Ishikawa (cell line): ENCODE data around the gene FAM163B.

Experiments
- CEBPB ChIP-seq: IDR thresholded peaks from 2 replicates; pipeline ENCODE4 v1.6.1; 2012
- CREB1 ChIP-seq: IDR thresholded peaks from 2 replicates; pipeline ENCODE4 v1.6.1; 2012; ENCODE audit warnings: low read depth
- EP300 ChIP-seq: IDR thresholded peaks from 2 replicates; pipeline ENCODE4 v1.6.1; 2012; ENCODE audit warnings: borderline replicate concordance
- FOXM1 ChIP-seq: IDR thresholded peaks from 2 replicates; pipeline ENCODE4 v1.6.1; 2012; ENCODE audit warnings: low read depth, borderline replicate concordance
- NFIC ChIP-seq: IDR thresholded peaks from 2 replicates; pipeline ENCODE4 v1.6.1; 2012
- RAD21 ChIP-seq: IDR thresholded peaks from 2 replicates; pipeline ENCODE4 v1.6.1; 2012; ENCODE audit warnings: low read depth
- TAF1 ChIP-seq: IDR thresholded peaks from 2 replicates; pipeline ENCODE4 v1.6.1; 2012; ENCODE audit warnings: low read depth, mild to moderate bottlenecking
- TCF12 ChIP-seq: IDR thresholded peaks from 2 replicates; pipeline ENCODE4 v1.6.1; 2012; ENCODE audit warnings: low read depth
- TEAD4 ChIP-seq: IDR thresholded peaks from 2 replicates; pipeline ENCODE4 v1.6.1; 2012
- YY1 ChIP-seq: IDR thresholded peaks from 2 replicates; pipeline ENCODE4 v1.6.1; 2012; ENCODE audit warnings: low read depth
- ZBTB7A ChIP-seq: IDR thresholded peaks from 2 replicates; pipeline ENCODE4 v1.6.1; 2012; ENCODE audit warnings: low read depth
- TF ChIP-seq, protein P1 (sequence below): IDR thresholded peaks from 2 replicates; pipeline ENCODE4 v1.6.1; 2012; ENCODE audit warnings: low read depth, mild to moderate bottlenecking
- TF ChIP-seq, protein P2 (sequence below): IDR thresholded peaks from 2 replicates; pipeline ENCODE4 v1.6.1; 2012
- TF ChIP-seq, protein P3 (sequence below): IDR thresholded peaks from 2 replicates; pipeline ENCODE4 v1.6.1; 2012

DNA sequence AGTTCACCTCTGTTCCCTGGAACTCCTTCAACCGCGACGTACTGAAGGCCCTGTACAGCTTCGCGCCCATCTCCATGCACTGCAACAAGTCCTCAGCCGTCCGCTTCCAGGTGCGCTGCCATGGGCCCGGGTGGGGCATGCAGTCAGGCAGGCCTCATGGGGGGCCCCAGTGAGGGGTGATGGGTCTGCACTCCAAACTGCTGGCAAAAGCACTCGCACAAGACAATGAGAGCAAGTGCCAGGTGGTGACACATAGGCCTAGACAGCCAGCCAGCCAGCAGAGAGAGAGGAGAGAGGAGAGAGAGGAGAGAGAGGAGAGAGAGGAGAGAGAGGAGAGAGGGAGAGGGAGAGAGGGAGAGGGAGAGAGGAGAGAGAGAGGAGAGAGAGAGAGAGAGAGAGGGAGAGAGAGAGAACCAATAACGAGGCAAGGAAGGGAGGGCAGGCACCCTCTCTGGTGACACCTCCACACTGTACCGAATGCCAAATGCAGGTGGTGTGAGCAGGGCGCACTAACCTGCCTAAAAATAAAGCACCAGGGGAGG, 48.0 kb upstream of the FAM163B start:
- TF ChIP-seq, protein P1, sequence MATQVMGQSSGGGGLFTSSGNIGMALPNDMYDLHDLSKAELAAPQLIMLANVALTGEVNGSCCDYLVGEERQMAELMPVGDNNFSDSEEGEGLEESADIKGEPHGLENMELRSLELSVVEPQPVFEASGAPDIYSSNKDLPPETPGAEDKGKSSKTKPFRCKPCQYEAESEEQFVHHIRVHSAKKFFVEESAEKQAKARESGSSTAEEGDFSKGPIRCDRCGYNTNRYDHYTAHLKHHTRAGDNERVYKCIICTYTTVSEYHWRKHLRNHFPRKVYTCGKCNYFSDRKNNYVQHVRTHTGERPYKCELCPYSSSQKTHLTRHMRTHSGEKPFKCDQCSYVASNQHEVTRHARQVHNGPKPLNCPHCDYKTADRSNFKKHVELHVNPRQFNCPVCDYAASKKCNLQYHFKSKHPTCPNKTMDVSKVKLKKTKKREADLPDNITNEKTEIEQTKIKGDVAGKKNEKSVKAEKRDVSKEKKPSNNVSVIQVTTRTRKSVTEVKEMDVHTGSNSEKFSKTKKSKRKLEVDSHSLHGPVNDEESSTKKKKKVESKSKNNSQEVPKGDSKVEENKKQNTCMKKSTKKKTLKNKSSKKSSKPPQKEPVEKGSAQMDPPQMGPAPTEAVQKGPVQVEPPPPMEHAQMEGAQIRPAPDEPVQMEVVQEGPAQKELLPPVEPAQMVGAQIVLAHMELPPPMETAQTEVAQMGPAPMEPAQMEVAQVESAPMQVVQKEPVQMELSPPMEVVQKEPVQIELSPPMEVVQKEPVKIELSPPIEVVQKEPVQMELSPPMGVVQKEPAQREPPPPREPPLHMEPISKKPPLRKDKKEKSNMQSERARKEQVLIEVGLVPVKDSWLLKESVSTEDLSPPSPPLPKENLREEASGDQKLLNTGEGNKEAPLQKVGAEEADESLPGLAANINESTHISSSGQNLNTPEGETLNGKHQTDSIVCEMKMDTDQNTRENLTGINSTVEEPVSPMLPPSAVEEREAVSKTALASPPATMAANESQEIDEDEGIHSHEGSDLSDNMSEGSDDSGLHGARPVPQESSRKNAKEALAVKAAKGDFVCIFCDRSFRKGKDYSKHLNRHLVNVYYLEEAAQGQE, result no peak
- no peak for TF ChIP-seq ZBTB7A
- TF ChIP-seq EP300, result no peak
- TF ChIP-seq, protein P2, sequence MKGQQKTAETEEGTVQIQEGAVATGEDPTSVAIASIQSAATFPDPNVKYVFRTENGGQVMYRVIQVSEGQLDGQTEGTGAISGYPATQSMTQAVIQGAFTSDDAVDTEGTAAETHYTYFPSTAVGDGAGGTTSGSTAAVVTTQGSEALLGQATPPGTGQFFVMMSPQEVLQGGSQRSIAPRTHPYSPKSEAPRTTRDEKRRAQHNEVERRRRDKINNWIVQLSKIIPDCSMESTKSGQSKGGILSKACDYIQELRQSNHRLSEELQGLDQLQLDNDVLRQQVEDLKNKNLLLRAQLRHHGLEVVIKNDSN, result no peak
- no peak for TF ChIP-seq NFIC
- no peak for TF ChIP-seq YY1
- TF ChIP-seq, protein P3, sequence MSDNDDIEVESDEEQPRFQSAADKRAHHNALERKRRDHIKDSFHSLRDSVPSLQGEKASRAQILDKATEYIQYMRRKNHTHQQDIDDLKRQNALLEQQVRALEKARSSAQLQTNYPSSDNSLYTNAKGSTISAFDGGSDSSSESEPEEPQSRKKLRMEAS, result no peak
- no peak for TF ChIP-seq FOXM1
- no peak for TF ChIP-seq TAF1
- no peak for TF ChIP-seq CREB1
- TF ChIP-seq TEAD4, result no peak
- TF ChIP-seq RAD21, result no peak
- TF ChIP-seq CEBPB, result no peak
- TF ChIP-seq TCF12, result no peak
